Uterus (tissue), 4 donors: ENCODE results near the gene C9orf50. TPM values are rescaled to one million over a fixed set of nuclear protein-coding genes. Genes with fewer than 3 reads are reported as not detected.

Experiments used
- DNase-seq, 2 donors: peaks; one replicate each; pipeline ENCODE4 v3.0.0-alpha.2; 2019 to 2020
- H3K27ac ChIP-seq, 2 donors: fragments of 200-600 bp; sonication (generic); 1 replicate in 1 of 2; 2 replicates in 1 of 2; pipeline ENCODE4 v1.5.1; 2016 to 2018
- H3K27me3 ChIP-seq, 2 donors: fragments of 200-600 bp; sonication (generic); one replicate each; pipeline ENCODE4 v1.5.1; 2018 to 2019; ENCODE audit warnings: control low read depth in 1 of 2
- H3K36me3 ChIP-seq, 2 donors: fragments of 200-600 bp; sonication (generic); one replicate each; pipeline ENCODE4 v1.5.1; 2019; ENCODE audit warnings: control low read depth in 1 of 2
- H3K4me1 ChIP-seq, 2 donors: fragments of 200-600 bp; sonication (generic); one replicate each; pipeline ENCODE4 v1.5.1; 2018 to 2019; ENCODE audit warnings: control low read depth in 1 of 2
- H3K4me3 ChIP-seq, 2 donors: fragments of 200-600 bp; sonication (generic); 1 replicate in 1 of 2; 2 replicates in 1 of 2; pipeline ENCODE4 v1.5.1; 2018 to 2019; ENCODE audit warnings: mild to moderate bottlenecking in 1 of 2
- H3K9me3 ChIP-seq, 2 donors: fragments of 200-600 bp; sonication (generic); one replicate each; pipeline ENCODE4 v1.5.1; 2019; ENCODE audit warnings: control low read depth in 1 of 2
- POLR2A ChIP-seq, 2 donors: fragments of 450-650 bp; IDR thresholded peaks; one replicate each; pipeline ENCODE4 v1.6.1; 2016; ENCODE audit warnings: antibody characterized with exemption in 2 of 2, mild to moderate bottlenecking in 1 of 2, moderate library complexity in 1 of 2
- intact Hi-C: fragments of 100-400 bp; cut with DNase I; formaldehyde crosslinking; loops from one replicate; pipeline ENCODE4 v1.15.1; 2023; ENCODE audit warnings: low total_unique reads
- total RNA-seq, 4 donors: library from RNA; depleted of rRNA in 3 of 4; stranded (reverse); fragments of >200 nt in 3 of 4; gene quantifications; one replicate each; pipeline versions ENCODE4 v1.1.0 to v1.2.4, GENCODE V29; 2014 to 2023
- TF ChIP-seq, protein P1 (sequence below), 4 experiments: fragments of 200-600 bp in 2 of 4; fragments of 450-650 bp in 2 of 4; sonication (generic) in 2 of 4; IDR thresholded peaks; one replicate each; pipeline ENCODE4 v1.5.1; 2016 to 2019; ENCODE audit warnings: antibody characterized with exemption in 4 of 4, mild to moderate bottlenecking in 2 of 4, moderate library complexity in 1 of 4
- donor health status: DM: yes; HTN: yes; CAD: no.

The C9orf50 gene
- total RNA-seq, 4 donors from 2014 or later: 0.35 TPM; not detected in 3

GRCh38 chr9:129624168-129624759 lies 3.4 kb upstream of the C9orf50 start:
- Histone ChIP-seq H3K27ac (peak overlapping the region in 1 of 2 donors; percentile 12), H3K4me1 (peaks cover 4 to 14% of the 10 kb centered on the region in 2 donors), H3K36me3 (no peaks in the 10 kb centered on the region), H3K27me3 (no peaks in the 10 kb centered on the region), H3K9me3 (no peaks in the 10 kb centered on the region), H3K4me3 (no peak overlapping the region)
- TF ChIP-seq, protein P1, sequence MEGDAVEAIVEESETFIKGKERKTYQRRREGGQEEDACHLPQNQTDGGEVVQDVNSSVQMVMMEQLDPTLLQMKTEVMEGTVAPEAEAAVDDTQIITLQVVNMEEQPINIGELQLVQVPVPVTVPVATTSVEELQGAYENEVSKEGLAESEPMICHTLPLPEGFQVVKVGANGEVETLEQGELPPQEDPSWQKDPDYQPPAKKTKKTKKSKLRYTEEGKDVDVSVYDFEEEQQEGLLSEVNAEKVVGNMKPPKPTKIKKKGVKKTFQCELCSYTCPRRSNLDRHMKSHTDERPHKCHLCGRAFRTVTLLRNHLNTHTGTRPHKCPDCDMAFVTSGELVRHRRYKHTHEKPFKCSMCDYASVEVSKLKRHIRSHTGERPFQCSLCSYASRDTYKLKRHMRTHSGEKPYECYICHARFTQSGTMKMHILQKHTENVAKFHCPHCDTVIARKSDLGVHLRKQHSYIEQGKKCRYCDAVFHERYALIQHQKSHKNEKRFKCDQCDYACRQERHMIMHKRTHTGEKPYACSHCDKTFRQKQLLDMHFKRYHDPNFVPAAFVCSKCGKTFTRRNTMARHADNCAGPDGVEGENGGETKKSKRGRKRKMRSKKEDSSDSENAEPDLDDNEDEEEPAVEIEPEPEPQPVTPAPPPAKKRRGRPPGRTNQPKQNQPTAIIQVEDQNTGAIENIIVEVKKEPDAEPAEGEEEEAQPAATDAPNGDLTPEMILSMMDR (IDR thresholded peaks at IDR 0.05): peak; percentile 56 to 61 (median 58)
- no peak for TF ChIP-seq POLR2A (IDR thresholded peaks at IDR 0.05)
- no peak for DNase-seq
- intact Hi-C loops: no loop called here

- no peak for DNase-seq
- TF ChIP-seq POLR2A (IDR thresholded peaks at IDR 0.05): no peak
- TF ChIP-seq, protein P1 (IDR thresholded peaks at IDR 0.05): no peak
- Histone ChIP-seq H3K9me3 (no peaks in the 10 kb centered on the region), H3K4me1 (peaks cover 4 to 12% of the 10 kb centered on the region in 2 donors), H3K4me3 (no peak overlapping the region), H3K27me3 (no peaks in the 10 kb centered on the region), H3K36me3 (no peaks in the 10 kb centered on the region), H3K27ac (no peak overlapping the region)
- intact Hi-C loops: no loop called here
These were observed 2.4 kb upstream of the C9orf50 start for GRCh38 chr9:129623331-129623730.

GRCh38 chr9:129619787-129620668 lies 873 bp downstream of the C9orf50 start:
- intact Hi-C loops: no loop called here
- Histone ChIP-seq H3K27me3 (no peaks in the 10 kb centered on the region), H3K9me3 (no peaks in the 10 kb centered on the region), H3K27ac (no peak overlapping the region), H3K36me3 (no peaks in the 10 kb centered on the region), H3K4me1 (no peaks in the 10 kb centered on the region), H3K4me3 (peak overlapping the region; percentile 26 to 35)
- TF ChIP-seq, protein P1 (IDR thresholded peaks at IDR 0.05): peak in 1 of 4 experiments; percentile 13
- TF ChIP-seq POLR2A (IDR thresholded peaks at IDR 0.05): no peak
- DNase-seq: no peak

DNA sequence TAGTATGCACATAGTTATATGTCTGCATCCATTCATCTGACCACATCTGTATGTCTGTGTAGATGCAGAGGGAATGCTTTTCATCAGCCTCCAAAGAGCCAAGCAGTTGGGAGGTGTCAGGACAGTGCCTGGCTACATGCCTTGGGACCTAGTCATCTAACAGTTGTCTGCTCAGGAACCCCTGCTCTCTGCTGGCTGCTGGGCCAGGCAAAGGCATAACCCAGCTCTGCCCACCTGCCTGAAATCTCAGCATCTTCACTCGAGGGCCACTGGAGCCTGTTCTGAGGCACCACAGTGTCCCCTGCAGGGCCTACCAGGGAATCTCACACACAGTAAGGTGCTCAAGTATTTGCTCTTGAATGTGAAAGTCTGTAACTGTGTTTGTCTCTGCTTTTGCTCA lies 3.7 kb downstream of the C9orf50 start:
- intact Hi-C loops: no loop called here
- no peaks in the 10 kb centered on the region for H3K4me1 ChIP-seq
- no peak for DNase-seq
- H3K36me3 ChIP-seq: no peaks in the 10 kb centered on the region
- H3K9me3 ChIP-seq: no peaks in the 10 kb centered on the region
- H3K4me3 ChIP-seq: no peak overlapping the region
- H3K27ac ChIP-seq: no peak overlapping the region
- TF ChIP-seq POLR2A (IDR thresholded peaks at IDR 0.05): no peak
- TF ChIP-seq, protein P1 (IDR thresholded peaks at IDR 0.05): no peak
- no peaks in the 10 kb centered on the region for H3K27me3 ChIP-seq
